Endothelial cell of umbilical vein (primary cell): ENCODE measurements around the gene SEMA4D.

ENCODE experiments used
- MYC ChIP-seq: IDR thresholded peaks from one replicate; pipeline ENCODE4 v1.6.1; 2011; ENCODE audit warnings: mild to moderate bottlenecking, low read depth, low read length
- POLR2A ChIP-seq: IDR thresholded peaks from 2 replicates; pipeline ENCODE4 v1.6.1; 2012; ENCODE audit warnings: low read depth, mild to moderate bottlenecking, control low read depth, low read length
- TF ChIP-seq, protein P1 (sequence below), 2 donors: IDR thresholded peaks; 1 replicate in 1 of 2; 2 replicates in 1 of 2; pipeline ENCODE4 v1.5.1; 2011; ENCODE audit warnings: low read length in 2 of 2, mild to moderate bottlenecking in 2 of 2, moderate library complexity in 2 of 2, control low read depth in 1 of 2, inconsistent platforms in 1 of 2, low read depth in 1 of 2; ENCODE audit not compliant: insufficient read depth in 1 of 2; ENCODE audit errors: extremely low read depth in 1 of 2

DNA sequence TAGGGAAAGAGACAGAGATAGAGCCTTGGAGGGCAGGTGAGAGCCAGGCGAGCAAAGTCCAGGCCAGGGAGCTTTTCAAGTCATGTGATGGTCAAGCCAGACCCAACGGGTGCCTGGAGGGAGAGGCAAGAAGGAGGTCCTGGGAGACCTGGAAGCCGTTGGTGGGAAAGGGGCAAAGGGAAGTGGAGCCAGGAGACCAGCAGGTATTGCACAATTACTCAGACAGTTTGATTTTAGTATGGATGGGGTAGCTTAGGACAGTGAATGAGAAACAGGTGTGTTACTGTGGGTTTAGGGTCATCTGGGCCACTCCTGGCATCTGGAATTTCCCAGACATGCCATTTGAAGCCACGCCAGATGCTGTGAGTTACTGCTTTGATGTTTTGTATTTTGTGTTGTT is 174.5 kb downstream of the SEMA4D start:
- no peak for TF ChIP-seq MYC
- TF ChIP-seq, protein P1, sequence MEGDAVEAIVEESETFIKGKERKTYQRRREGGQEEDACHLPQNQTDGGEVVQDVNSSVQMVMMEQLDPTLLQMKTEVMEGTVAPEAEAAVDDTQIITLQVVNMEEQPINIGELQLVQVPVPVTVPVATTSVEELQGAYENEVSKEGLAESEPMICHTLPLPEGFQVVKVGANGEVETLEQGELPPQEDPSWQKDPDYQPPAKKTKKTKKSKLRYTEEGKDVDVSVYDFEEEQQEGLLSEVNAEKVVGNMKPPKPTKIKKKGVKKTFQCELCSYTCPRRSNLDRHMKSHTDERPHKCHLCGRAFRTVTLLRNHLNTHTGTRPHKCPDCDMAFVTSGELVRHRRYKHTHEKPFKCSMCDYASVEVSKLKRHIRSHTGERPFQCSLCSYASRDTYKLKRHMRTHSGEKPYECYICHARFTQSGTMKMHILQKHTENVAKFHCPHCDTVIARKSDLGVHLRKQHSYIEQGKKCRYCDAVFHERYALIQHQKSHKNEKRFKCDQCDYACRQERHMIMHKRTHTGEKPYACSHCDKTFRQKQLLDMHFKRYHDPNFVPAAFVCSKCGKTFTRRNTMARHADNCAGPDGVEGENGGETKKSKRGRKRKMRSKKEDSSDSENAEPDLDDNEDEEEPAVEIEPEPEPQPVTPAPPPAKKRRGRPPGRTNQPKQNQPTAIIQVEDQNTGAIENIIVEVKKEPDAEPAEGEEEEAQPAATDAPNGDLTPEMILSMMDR (IDR thresholded peaks at IDR 0.05; ENCODE audit: extremely low read depth in 1 of 2, insufficient read depth in 1 of 2, low read depth in 1 of 2, low read length in 2 of 2) = no peak
- TF ChIP-seq POLR2A = no peak
